ENCODE results near the gene PDGFRA.
"Not testable (repeated sequence)": the region's sequence is repeated elsewhere in the genome, so short reads cannot be mapped to it uniquely, and the experiment has no call there.

The PDGFRA gene

DNA sequence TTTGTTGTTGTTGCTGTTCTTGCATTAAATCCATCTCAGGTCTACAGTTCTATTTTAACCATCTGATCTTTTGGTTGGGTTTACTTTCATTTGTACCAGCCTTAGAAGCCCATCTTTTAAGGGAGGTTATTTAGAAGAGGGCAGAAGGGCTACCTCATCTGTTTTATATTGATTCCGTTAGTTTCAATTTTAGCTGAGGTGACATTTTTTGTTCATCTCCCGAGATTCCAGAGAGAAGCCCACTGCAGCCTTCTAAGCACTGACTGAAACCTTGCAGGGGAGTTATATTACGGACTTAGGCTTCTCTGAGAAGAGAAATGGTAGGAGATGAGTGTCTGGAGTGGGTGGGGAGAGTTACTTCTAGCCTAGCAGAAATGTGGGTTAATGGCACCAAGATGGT lies 101.8 kb downstream of the PDGFRA start:
- no peak for DNase-seq

DNA sequence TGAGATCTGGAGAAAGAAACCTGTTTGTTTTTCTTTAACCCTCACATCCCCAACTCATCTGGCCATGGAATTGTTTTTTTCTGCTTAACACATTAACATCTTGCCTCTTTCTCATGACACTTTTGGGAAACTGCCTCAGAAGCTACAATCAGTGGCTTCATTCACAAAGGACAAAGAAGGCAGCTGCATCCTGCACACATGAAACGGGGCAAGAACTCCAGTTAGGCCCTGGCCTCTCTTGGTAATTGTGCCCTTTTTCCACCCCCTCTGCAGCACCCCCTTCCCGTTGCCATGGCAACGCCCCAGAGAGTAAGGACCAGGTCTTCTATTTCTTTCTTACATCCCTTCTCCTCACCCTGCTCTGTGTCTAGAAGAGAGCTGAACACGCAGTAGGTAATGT lies 103.4 kb downstream of the PDGFRA start:
- no peak for DNase-seq

DNA sequence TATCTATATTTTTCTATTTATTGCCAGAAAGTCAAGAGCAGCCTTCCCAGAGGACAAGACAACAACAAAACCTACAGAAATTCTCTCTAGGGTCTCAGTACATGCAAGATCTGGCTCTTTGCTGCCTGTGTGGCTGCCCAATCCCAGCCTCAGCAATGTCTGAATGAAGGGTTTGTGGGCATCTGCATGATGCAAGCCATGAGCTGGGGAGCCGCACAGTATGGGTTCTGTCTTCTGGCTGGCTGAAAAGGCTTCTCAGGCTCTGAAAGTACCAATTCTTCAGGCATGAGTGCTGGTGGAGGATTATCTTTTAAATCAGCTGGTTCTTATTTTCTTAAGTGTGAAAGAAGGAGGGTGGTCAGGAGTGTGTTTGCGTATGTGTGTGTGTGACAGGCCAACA lies 104.6 kb downstream of the PDGFRA start:
- no peak for DNase-seq

DNA sequence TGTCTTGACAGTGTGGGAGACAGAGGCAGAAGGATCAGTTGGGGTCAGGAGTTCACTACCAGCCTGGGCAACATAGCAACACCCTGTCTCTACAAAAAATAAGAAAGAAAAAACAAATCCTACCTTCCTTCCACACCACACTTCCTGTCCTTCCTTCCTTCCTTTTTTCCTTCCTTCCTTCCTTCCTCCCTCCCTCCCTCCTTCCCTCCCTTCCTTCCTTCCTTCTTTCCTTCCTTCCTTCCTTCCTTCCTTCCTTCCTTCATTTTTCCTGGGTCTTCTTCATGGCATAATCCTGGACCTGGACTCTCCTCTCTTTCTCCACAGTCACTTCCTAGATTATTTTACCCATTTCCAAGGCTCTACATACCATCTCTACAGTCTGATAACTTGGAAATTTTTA lies 105.7 kb downstream of the PDGFRA start:
- not testable (repeated sequence) for DNase-seq

DNA sequence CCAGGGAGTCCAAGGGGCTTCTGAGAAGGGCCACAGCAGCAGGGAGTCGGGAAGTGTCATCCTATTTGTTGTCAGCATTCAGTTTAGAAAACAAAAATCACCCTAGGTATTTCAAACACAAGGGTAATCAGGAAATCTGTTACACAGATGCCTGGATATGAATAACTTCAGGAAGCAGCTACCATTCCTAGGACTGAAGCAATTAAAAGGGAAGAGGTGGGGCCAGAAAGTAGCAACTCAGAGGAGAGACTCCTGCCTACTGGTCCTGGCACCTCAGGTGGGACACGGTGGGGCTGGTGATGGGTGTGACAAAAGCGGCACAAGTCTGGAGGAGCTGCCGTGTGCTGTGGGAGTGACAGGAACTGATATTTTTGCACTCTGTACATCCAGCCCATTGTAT lies 107.9 kb downstream of the PDGFRA start:
- no peak for DNase-seq

DNA sequence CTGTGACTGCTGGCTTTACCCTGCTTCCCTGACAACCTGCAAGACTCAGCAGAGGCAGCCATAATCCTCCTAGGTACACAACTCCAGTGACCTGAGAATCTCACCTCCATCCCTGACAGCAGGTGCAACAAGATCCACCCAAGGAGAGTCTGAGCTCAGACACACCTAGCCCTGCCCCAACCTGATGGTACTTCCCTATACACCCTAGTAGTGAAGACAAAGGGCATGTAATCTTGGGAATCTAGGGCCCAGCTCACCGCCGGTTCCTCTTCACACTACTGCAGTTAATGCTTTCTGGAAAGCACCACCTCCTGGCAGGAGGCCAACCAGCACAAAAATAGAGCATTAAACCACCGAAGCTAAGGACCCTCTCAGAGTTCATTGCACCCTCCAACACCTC lies 113.0 kb downstream of the PDGFRA start:
- not testable (repeated sequence) for DNase-seq
